ENCODE data around the gene SUMO3.

The SUMO3 gene

DNA sequence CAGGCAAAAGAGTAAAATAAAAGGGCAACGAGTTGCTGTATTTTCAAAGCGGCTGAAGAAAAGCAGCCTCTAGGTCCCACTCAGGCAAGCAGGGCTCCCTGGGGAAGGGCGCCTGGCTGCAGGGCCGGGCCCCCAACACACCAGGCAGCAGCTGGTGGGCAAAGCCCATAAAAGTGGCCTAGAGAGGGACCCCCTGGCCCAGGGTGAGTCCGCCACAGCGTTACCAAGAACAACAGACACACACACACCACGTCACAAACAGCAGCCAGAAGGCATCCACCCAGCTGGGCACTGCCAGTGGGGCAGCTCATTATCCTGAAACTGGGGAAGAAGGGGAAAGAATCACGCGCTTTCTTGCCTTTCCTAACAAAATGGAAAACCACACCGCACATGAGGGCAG is 4.7 kb downstream of the SUMO3 start:
- peak in 1 of 10 donors; percentile 68 for DNase-seq
- intact Hi-C loops (cut with DNase I), result loop anchor here (10.0 kb wide), 1 partner anchor 262 kb away; the partner anchor contains the start of gene ADARB1

DNA sequence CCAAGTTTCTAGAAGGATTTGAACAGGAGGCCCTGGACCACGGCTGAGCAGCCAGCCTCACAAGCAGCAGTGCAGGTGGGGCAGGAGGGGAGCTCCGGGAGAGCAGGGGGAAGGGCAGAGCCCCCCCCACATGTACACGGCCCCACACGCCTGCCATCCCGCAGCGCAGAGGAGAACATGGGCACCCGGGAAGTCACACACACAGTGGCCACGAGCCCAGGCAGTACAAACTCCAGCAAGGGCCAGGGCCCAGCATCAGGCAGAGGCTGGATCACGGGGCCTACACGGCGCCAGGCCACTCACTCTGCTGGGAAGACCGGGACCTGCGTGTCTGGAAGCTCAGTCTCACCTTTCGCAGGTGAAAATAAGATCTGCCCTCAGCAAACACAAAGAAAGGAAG is 5.2 kb downstream of the SUMO3 start:
- intact Hi-C loops (cut with DNase I), result loop anchor here (10.0 kb wide), 1 partner anchor 262 kb away; the partner anchor contains the start of gene ADARB1
- DNase-seq, result peak in 1 of 10 donors; percentile 41

DNA sequence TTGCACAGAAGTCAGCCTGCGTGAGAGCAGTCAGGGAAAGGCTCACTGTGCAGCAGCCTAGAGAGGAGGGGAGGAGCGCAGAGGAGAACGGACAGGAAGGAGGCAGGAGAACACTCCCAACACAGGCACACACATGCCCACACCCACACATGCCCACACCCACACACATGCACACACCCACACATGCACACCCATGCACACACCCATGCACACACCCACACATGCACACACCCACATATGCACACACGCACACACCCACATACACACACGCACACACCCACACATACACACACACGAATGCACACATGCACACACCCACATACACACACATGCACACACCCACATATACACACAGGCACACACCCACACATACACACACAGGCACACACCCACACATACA is 7.1 kb downstream of the SUMO3 start:
- intact Hi-C loops (cut with DNase I), result loop anchor here (10.0 kb wide), 1 partner anchor 264 kb away; the partner anchor contains the start of gene ADARB1
- peak in 1 of 10 donors; percentile 46 for DNase-seq

DNA sequence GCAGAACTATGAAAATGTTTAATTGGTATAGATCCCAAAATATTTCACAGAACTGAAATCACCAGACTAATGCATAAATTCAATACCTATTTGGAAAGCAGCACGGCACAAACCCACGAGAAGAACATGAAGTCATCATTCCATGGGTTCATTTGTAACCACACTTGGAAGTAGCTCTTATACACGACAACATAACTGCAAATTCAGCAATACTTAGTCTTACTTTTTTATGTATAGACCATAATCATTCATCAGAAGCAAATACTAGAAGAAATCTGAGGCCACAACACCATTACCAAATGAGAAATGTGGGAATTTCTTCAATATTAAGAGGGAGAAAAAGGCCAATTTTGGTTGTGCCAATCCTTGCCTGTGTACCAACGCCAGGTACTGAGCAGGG is 12.0 kb downstream of the SUMO3 start:
- intact Hi-C loops (cut with DNase I), result no loop called here
- no peak for DNase-seq

DNA sequence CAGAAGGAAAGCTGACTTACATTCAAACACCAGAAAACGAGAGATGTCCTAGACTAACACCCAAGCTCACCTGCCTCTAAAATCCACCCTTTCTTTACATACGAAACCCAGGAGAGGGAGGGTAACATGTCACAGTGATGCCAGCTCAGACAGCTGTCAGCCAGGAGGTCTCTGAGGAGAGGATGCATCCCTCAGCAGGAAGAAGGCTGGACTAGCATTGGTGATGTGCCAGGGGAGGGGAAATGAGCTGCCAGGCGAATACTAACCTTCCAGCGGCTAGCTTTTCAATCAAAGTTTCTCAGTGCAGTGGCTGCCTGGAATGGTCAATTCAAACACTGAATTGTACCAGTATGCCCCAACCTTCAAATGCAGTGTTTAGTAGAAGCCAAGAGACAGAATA is 12.6 kb downstream of the SUMO3 start:
- intact Hi-C loops (cut with DNase I), result no loop called here
- no peak for DNase-seq

DNA sequence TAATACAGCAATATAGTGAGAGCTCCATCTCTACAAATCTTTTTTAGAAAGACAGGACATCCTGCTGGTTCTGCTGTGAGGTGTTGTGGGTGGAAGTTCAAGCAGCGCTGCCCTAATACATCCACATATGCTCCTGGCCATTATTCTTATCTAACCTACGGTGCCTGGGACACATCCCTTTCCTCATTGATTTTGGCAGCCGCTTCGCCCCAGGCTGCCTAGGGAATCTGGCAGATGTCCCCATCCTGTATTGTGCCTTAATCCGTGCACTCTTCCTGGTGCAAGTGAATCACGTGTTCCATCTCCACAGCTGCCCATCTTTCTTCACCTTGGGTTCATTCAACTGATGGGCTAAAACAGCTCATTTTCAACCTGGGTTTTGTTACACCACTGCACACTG is 13.1 kb downstream of the SUMO3 start:
- intact Hi-C loops (cut with DNase I), result loop anchor here (5.0 kb wide), 1 partner anchor 68 kb away; the partner anchor contains the start of gene PTTG1IP
- DNase-seq, result no peak

DNA sequence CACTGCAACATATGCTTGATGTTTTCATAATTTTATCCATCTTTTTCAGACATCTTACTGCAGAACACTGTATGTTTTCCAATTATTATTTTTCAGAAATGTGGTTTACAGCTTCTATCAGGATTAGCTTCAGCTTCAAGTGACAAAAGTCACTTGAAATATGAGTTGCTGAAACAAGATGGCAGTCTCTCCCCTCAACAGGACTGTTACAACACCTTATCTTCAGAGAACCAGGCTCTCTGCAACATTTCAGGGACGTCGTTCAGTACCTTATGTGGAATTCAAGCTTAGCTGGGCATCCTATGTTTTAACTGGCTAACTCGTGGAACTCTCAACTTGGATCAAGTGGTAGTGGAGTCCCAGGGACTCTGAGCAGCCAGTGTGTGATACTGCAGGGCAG is 14.2 kb downstream of the SUMO3 start:
- intact Hi-C loops (cut with DNase I), result loop anchor here (5.0 kb wide), 1 partner anchor 69 kb away; the partner anchor contains the start of gene PTTG1IP
- DNase-seq, result no peak

DNA sequence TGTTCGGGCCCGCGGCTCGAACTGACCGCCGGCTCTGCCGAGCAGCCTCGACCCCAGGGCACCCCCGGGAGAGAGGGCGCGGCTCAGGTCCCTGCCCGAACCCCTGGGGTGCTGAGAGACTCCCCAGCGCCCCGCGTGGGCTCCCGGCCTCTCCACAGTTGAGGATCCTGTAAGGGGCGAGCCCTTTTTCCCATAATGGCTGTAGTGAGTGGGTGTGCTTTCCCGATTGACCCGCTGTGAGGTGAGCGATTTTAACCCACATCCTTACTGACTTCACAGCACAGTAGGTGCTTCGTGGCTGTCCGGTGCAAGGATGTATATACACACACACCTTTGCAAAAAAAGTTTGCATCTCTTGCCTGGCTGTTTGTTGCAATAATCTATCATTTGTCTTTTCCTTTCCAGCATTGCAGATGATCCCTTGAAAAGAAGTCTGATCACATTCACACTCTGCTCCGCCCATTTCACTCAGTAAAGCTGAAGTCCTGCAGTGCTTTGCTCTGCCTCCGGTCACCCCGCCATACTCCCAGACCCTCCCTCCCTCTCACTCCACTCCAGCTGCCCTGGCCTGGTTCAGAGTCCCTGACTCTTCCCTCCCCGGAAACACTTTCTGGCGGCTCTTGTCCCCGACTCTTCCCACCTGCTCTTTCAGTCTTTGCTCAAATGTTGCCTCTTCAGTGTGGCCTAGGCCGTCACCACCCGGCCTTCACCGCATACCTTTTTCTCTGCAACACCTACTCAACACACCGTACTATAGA is 15.3 kb downstream of the SUMO3 start:
- no peak for DNase-seq

DNA sequence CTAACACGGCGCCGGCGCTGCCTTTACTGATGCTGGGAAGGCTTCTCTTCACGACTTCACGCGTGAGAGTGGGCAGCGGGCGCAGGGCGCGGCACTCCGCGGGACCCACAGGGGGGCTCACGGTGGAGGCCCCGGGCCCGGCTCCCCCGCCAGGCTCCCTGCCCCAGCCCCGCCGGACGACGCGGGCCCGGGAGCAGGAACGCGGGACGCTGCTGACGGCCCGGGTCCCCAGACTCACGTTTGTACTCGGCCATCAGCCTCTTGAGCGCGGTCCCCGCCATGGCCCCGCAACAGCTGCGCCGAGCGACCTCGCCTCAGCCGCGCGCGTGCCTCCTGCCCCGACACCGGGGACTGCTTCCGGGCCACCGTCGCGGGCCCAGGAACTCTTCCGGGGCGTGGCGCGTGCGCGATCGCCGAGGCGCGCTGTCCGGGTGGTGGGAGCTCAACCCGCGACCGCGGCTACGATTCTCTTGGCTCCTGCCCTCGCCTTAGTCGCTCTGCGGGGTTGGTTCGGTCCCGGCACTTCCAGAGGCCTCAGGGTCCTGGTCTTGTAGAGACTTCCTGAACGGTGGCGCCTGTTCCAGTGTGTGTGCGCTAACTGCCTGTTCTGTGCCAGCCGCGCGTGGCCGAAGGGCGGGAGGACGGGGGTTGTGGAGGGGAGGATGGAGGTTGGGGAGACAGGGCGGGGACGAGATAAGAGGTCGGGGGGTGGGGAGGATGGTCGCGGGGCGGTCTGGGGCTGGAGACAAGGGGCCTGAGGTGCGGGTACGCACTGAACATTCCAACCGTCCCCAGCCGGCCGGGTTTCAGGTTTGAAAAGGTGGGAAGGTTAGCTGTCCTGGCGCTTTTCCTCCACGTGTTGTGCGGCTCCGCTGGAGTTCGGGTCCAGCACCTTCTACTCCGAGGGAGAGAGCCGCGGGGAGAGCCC is 16.1 kb downstream of the SUMO3 start, which contains the start of gene UBE2G2:
Gene UBE2G2, minus strand, starts transcription at position 353 of the 928 bp plus-strand sequence. Its CDS starts 72 bp downstream, at position 281.
- peak; percentile 73 to 97 (median 82) for DNase-seq
- intact Hi-C loops (cut with DNase I), result loop anchor here (2.0 to 5.0 kb wide), 2 partner anchors 17 to 71 kb away; partner anchors contain the start of genes PTTG1IP and SUMO3

More for the DNA sequence above, 15.3 kb downstream of the SUMO3 start:
- intact Hi-C loops (cut with DNase I), result loop anchor here (5.0 kb wide), 1 partner anchor 70 kb away; the partner anchor contains the start of gene PTTG1IP

DNA sequence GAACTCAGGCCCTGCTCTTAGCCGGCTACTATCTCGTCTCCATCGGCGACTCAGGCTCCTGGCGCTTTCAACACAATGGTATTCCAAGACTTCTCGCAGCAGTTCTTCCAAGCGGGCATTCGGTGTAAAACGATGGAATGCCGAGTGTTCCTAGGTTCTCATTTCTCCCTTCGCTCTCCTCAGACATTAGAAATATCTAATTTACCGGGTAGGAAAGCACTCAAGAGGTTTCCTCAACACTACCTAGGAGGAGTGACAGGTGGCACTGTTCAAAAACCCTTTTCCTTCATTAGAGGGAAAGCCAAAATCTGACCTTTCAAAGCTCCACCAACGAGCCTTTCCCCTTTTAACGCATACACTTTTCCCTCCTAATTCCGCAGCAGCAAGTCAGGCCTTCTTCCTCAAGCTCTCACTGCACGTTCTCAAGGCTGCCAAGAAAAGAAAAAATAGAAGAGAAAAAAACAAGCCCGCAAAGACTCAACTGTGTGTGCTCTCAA is 16.8 kb downstream of the SUMO3 start:
- DNase-seq, result no peak
- intact Hi-C loops (cut with DNase I), result loop anchor here (2.0 to 5.0 kb wide), 2 partner anchors 18 to 71 kb away; partner anchors contain the start of genes PTTG1IP and SUMO3

DNA sequence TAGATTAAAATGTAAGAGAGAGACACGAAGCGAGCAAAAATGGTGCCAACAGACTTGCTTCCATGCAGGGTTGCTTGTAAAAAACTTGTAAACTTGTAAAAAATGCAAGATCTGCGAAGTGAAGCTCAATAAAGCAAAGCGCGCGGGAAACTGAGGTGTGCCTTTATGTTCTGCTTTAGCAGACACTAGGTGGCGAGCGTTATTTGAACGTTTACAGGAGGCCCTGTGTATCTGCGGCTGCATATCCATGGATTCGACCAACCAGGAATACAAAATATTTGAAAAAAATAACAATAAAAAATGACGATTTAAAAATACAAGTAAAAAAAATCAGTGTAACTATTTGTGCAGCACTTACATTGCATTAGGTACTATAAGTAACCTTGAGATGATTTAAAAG is 17.8 kb downstream of the SUMO3 start:
- intact Hi-C loops (cut with DNase I), result loop anchor here (2.0 to 5.0 kb wide), 2 partner anchors 19 to 72 kb away; partner anchors contain the start of genes PTTG1IP and SUMO3
- DNase-seq, result no peak

DNA sequence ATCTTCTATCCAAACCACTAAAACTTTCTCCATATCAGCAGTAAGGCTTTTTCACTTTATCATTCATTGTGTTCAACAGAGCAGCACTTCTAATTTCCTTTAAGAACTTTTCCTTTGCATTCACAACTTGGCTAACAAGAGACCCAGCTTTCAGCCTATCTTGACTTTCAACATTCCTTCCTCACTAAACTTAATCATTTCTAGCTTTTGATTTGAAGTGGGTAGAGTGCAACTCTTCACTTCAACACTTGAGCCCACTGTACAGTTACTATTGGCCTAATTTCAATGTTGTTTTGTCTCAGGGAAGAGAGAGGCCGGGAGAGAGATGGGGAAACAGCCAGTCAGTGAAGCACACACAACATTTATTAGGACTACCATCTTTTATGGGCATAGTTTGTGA is 18.2 kb downstream of the SUMO3 start:
- intact Hi-C loops (cut with DNase I), result loop anchor here (2.0 to 5.0 kb wide), 2 partner anchors 19 to 73 kb away; partner anchors contain the start of genes PTTG1IP and SUMO3

DNA sequence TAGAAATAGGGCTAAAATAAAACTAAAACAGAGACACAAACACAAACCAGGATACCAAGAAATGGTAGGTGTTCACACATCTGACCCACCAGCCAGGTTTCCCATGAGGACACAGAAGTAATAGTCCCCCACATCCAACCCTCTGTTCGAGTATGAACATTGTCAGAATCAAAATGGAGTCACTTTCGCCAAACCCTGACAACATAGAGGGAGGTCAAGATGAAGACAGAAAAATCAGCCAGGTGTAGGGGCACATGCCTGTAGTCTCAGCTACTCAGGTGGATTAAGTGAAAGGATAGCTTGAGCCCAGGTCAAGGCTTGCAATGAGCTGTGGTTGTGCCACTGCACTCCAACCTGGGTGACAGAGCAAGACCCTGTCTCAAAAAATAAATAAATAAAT is 20.1 kb downstream of the SUMO3 start:
- intact Hi-C loops (cut with DNase I), result no loop called here
- DNase-seq, result no peak

More for the DNA sequence above, 18.2 kb downstream of the SUMO3 start:
- no peak for DNase-seq

DNA sequence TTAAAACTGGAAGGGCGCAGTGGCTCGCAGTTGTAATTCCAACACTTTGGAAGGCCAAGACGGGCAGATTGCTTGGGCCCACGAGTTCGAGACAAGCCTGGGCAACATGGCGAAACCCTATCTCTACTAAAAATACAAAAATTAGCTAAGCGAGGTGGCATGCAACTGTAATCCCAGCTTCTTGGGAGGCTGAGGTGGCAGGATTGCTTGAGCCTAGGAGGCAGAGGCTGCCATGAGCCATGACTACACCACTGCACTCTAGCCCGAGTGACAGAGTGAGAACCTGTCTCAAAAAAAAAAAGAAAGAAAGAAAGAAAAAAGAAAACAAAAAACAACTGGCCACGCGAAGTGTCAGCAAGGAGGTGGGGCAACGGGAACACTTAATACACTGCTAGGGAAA is 22.5 kb downstream of the SUMO3 start:
- intact Hi-C loops (cut with DNase I), result no loop called here
- DNase-seq, result no peak

DNA sequence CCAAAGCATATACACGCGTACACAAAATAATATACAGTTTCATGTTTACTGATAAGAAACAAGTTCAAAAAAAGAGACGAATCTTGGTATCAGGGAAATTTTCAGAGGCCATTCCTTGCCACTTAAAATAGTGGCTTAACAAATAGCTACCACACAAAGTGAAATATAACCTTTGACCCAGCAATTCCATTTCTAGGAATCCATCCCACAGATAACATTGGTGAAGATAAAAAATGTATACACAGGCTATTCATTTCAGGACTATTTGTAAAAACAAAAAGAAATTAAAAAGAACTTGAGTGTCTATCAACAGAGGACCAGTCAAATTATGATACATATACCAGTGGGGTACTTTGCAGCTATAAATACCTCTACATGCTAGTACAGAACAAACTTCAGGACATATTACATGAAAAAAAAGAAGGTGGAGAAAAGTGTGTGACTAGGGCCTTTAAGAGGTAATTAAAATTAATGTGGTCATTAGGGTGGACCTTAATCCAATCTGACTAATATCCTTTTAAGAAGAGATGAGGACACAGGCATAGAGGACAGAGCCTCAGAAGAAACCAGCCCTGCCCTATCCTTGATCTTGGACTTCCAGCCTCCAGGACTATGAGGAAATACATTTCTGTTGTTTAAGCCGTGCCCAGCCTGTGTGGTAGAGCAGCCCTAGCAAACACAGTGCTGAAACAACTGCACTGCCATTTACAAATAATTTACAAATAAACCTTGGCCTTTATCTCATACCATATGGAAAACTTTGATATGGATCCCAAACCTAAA is 24.1 kb downstream of the SUMO3 start:
- intact Hi-C loops (cut with DNase I), result loop anchor here (1.0 kb wide), 1 partner anchor 283 kb away; no protein-coding TSS in a partner anchor
- no peak for DNase-seq

DNA sequence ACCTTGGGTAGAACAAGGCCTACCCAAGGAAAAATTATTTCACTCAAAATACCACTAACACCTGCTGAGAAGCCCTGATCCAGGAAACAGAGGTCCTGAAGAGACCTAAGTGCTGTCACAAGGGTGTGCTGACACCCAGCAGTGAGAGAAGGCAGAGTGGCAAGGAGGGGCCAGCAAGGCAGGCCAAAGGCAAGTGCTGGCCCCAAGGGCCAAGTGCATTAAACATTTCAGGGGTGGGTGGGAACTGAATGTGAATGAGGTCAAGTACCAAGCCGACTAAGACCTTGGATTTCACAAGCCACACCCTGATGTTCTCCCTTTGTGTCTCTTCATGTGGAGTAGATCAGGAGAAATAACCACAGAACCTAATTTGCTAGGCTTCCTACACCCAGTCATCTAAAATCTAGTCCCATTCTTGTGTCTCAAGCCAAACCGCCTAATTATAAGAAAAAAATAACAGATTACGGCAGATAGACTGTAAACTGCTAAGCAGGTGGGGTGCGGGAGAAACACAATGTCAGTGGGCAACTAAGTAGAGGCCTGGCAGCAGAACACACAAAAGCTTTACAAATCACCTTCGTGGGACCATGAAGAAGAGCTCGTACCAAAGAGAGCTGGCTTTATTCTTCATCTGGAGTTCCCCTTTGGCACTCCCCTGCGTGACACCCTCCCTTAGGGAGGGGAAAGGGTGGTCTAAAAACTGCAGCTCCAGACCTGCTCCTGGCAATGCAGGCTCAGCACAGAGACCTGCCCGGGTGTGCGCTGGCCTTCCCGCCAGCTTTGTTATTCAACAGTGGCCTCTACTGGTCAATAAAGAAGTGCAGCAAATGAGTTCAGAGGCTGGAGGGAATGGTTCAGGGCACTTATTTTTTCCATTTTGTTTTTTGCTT is 24.9 kb downstream of the SUMO3 start:
- DNase-seq, result peak in 6 of 10 donors; percentile 41 to 94 (median 48)
- intact Hi-C loops (cut with DNase I), result loop anchor here (1.0 kb wide), 1 partner anchor 283 kb away; no protein-coding TSS in a partner anchor

DNA sequence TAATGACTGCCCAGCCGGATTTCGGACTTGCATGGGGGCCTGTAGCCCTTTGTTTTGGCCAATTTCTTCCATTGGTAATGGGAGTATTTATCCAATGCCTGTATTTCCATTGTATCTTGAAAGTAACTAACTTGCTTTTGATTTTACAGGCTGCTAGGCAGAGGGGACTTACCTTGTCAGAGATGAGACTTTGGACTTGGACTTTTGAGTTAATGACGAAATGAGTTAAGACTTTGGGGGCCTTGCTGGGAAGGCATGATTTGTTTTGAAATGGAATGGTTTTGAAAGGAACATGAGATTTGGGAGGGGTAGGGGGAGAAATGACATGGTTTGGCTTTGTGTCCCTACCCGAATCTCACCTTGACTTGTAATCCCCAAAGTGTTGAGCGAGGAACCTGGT is 25.9 kb downstream of the SUMO3 start:
- intact Hi-C loops (cut with DNase I), result no loop called here
- DNase-seq, result no peak

DNA sequence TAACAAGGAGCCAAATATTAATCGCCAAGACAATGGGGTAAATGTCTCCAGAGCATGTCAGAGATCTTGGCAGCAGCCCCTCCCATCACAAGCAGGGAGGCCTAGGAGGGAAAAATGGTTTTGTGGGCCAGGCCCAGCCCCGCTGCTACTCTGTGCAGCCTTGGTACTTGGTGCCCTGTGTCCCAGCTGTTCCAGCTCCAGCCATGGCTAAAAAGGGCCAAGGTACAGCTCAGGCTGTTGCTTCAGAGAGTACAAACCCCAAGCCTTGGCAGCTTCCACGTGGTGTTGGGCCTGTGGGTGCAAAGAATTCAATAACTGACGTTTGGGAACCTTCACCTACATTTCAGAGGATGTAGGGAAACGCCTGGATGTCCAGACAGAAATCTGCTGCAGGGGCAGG is 26.6 kb downstream of the SUMO3 start:
- intact Hi-C loops (cut with DNase I), result no loop called here
- DNase-seq, result no peak

Data from posterior cingulate gyrus (tissue), 11 donors.